HUES6 (cell line): ENCODE measurements around the gene SETD1A.

Experiments
- H3K27ac ChIP-seq: 2 replicates; pipeline ENCODE4 v1.7.0; 2013; ENCODE audit warnings: low read depth, mild to moderate bottlenecking, low read length, inconsistent platforms
- H3K27me3 ChIP-seq: 2 replicates; pipeline ENCODE4 v1.6.1; 2013; ENCODE audit warnings: low read length; ENCODE audit not compliant: control insufficient read depth, insufficient read depth
- H3K36me3 ChIP-seq: 2 replicates; pipeline ENCODE4 v1.6.1; 2013; ENCODE audit warnings: low read length; ENCODE audit not compliant: control insufficient read depth, insufficient read depth
- H3K4me1 ChIP-seq: 2 replicates; pipeline ENCODE4 v1.6.1; 2013; ENCODE audit warnings: low read length; ENCODE audit not compliant: control insufficient read depth, insufficient read depth
- H3K4me3 ChIP-seq: 2 replicates; pipeline ENCODE4 v1.5.1; 2013; ENCODE audit warnings: low read depth, low read length
- H3K9ac ChIP-seq: one replicate; pipeline ENCODE4 v1.6.1; 2013; ENCODE audit warnings: mild to moderate bottlenecking, low read length
- H3K9me3 ChIP-seq: 2 replicates; pipeline ENCODE4 v1.6.1; 2013; ENCODE audit warnings: low read depth, low read length; ENCODE audit not compliant: control insufficient read depth, insufficient read depth

SETD1A gene

GRCh38 chr16:31002250-31002700 lies 44.7 kb downstream of the SETD1A start:
- no peak overlapping the region for H3K9ac ChIP-seq
- peaks cover 23% of the 10 kb centered on the region for H3K4me1 ChIP-seq
- H3K4me3 ChIP-seq = no peak overlapping the region
- H3K27me3 ChIP-seq = peaks cover 13% of the 10 kb centered on the region
- H3K9me3 ChIP-seq = no peaks in the 10 kb centered on the region
- H3K36me3 ChIP-seq = no peaks in the 10 kb centered on the region
- no peak overlapping the region for H3K27ac ChIP-seq

- Histone ChIP-seq H3K4me1 (peaks cover 20% of the 10 kb centered on the region), H3K4me3 (no peak overlapping the region), H3K27me3 (peaks cover 7% of the 10 kb centered on the region), H3K9me3 (no peaks in the 10 kb centered on the region), H3K9ac (no peak overlapping the region), H3K36me3 (no peaks in the 10 kb centered on the region), H3K27ac (no peak overlapping the region)
Measured at GRCh38 chr16:31002862-31003341, 45.3 kb downstream of the SETD1A start.

- Histone ChIP-seq H3K36me3 (no peaks in the 10 kb centered on the region), H3K27me3 (no peaks in the 10 kb centered on the region), H3K9ac (no peak overlapping the region), H3K9me3 (no peaks in the 10 kb centered on the region), H3K4me1 (peaks cover 15% of the 10 kb centered on the region; the same call in 1 of the 2 replicates), H3K27ac (no peak overlapping the region), H3K4me3 (no peak overlapping the region)
Measured at GRCh38 chr16:31003744-31004143, 46.2 kb downstream of the SETD1A start.

GRCh38 chr16:31004658-31005057 lies 47.1 kb downstream of the SETD1A start:
- Histone ChIP-seq H3K27me3 (no peaks in the 10 kb centered on the region), H3K9ac (no peak overlapping the region), H3K27ac (no peak overlapping the region), H3K4me3 (no peak overlapping the region), H3K9me3 (no peaks in the 10 kb centered on the region), H3K4me1 (peaks cover 19% of the 10 kb centered on the region), H3K36me3 (no peaks in the 10 kb centered on the region)

- H3K9me3 ChIP-seq = no peaks in the 10 kb centered on the region
- no peak overlapping the region for H3K4me3 ChIP-seq
- H3K27ac ChIP-seq = no peak overlapping the region
- no peaks in the 10 kb centered on the region for H3K36me3 ChIP-seq
- peaks cover 21% of the 10 kb centered on the region for H3K4me1 ChIP-seq
- H3K27me3 ChIP-seq = no peaks in the 10 kb centered on the region
- H3K9ac ChIP-seq = no peak overlapping the region
Measured at GRCh38 chr16:31005350-31006085, 48.0 kb downstream of the SETD1A start.

- Histone ChIP-seq H3K4me3 (no peak overlapping the region), H3K27me3 (peaks cover 2% of the 10 kb centered on the region), H3K9me3 (no peaks in the 10 kb centered on the region), H3K27ac (no peak overlapping the region), H3K9ac (no peak overlapping the region), H3K4me1 (peaks cover 21% of the 10 kb centered on the region), H3K36me3 (no peaks in the 10 kb centered on the region)
Measured at GRCh38 chr16:31006086-31006385, 48.5 kb downstream of the SETD1A start.

- no peak overlapping the region for H3K9ac ChIP-seq
- H3K4me3 ChIP-seq = no peak overlapping the region
- H3K4me1 ChIP-seq = peaks cover 21% of the 10 kb centered on the region
- no peak overlapping the region for H3K27ac ChIP-seq
- peaks cover 8% of the 10 kb centered on the region for H3K27me3 ChIP-seq
- no peaks in the 10 kb centered on the region for H3K9me3 ChIP-seq
- no peaks in the 10 kb centered on the region for H3K36me3 ChIP-seq
Measured at GRCh38 chr16:31006589-31006988, 49.0 kb downstream of the SETD1A start.

GRCh38 chr16:31007684-31008083 lies 50.1 kb downstream of the SETD1A start:
- Histone ChIP-seq H3K9ac (no peak overlapping the region), H3K4me3 (no peak overlapping the region), H3K9me3 (no peaks in the 10 kb centered on the region), H3K4me1 (peaks cover 21% of the 10 kb centered on the region), H3K36me3 (no peaks in the 10 kb centered on the region), H3K27ac (no peak overlapping the region), H3K27me3 (peaks cover 17% of the 10 kb centered on the region)

GRCh38 chr16:31008149-31008548 lies 50.6 kb downstream of the SETD1A start:
- Histone ChIP-seq H3K27ac (no peak overlapping the region), H3K36me3 (no peaks in the 10 kb centered on the region), H3K9ac (no peak overlapping the region), H3K27me3 (peaks cover 17% of the 10 kb centered on the region), H3K4me1 (peaks cover 21% of the 10 kb centered on the region), H3K9me3 (no peaks in the 10 kb centered on the region), H3K4me3 (no peak overlapping the region)

- H3K4me3 ChIP-seq = no peak overlapping the region
- H3K9me3 ChIP-seq = no peaks in the 10 kb centered on the region
- H3K4me1 ChIP-seq = peaks cover 21% of the 10 kb centered on the region
- no peak overlapping the region for H3K27ac ChIP-seq
- H3K27me3 ChIP-seq = peaks cover 17% of the 10 kb centered on the region
- H3K36me3 ChIP-seq = no peaks in the 10 kb centered on the region
- H3K9ac ChIP-seq = no peak overlapping the region
Measured at GRCh38 chr16:31008551-31008950, 51.0 kb downstream of the SETD1A start.

- Histone ChIP-seq H3K4me3 (no peak overlapping the region; the same call in 1 of the 2 replicates), H3K4me1 (peaks cover 21% of the 10 kb centered on the region), H3K9ac (no peak overlapping the region)
Measured at GRCh38 chr16:31009120-31009519, 51.6 kb downstream of the SETD1A start.

More at GRCh38 chr16:31009120-31009519, 51.6 kb downstream of the SETD1A start:
- peaks cover 17% of the 10 kb centered on the region for H3K27me3 ChIP-seq
- H3K36me3 ChIP-seq = no peaks in the 10 kb centered on the region
- H3K27ac ChIP-seq = no peak overlapping the region
- H3K9me3 ChIP-seq = no peaks in the 10 kb centered on the region
